A673 (cell line): ENCODE data around the gene CDK5RAP2. TPM values are rescaled to one million over a fixed set of nuclear protein-coding genes. Genes with fewer than 3 reads are reported as not detected.

Source experiments
- BruUV-seq: library from RNA; stranded (reverse); fragments of 400-500 nt; replicated peaks from 2 replicates; lab custom pipeline; 2021; lab: Mats Ljungman, UMichigan
- CTCF ChIA-PET: fragments of 300-600 bp; sonication (Branson Sonifier 250); formaldehyde crosslinking; loops from one replicate; lab custom pipeline; 2022; ENCODE audit warnings: antibody characterized with exemption; lab: Charles Lee
- POLR2A ChIA-PET: fragments of 300-600 bp; sonication (Branson Sonifier 250); formaldehyde crosslinking; loops from one replicate; lab custom pipeline; 2022; ENCODE audit warnings: antibody characterized with exemption; ENCODE audit not compliant: low non-redundant PET; lab: Charles Lee
- DNase-seq: peaks from one replicate; pipeline ENCODE4 v3.0.0-alpha.2; 2015; ENCODE audit warnings: low spot score
- H3K27ac ChIP-seq: fragments of 200-600 bp; sonication (generic); 2 replicates; pipeline ENCODE4 v1.5.1; 2016; ENCODE audit warnings: mixed run types, low read depth, mild to moderate bottlenecking, mixed read lengths, antibody characterized with exemption, low read length; ENCODE audit not compliant: poor library complexity, severe bottlenecking
- H3K27me3 ChIP-seq: fragments of 200-600 bp; sonication (generic); replicated peaks from 2 replicates; pipeline ENCODE4 v1.6.1; 2017; ENCODE audit warnings: mixed run types, low read depth, mild to moderate bottlenecking, mixed read lengths, antibody characterized with exemption, low read length; ENCODE audit not compliant: insufficient read depth, poor library complexity
- H3K36me3 ChIP-seq: fragments of 200-600 bp; sonication (generic); 2 replicates; pipeline ENCODE4 v1.6.1; 2016; ENCODE audit warnings: mixed run types, mild to moderate bottlenecking, mixed read lengths, antibody characterized with exemption, low read length; ENCODE audit not compliant: insufficient read depth, poor library complexity, severe bottlenecking
- H3K4me1 ChIP-seq: fragments of 200-600 bp; sonication (generic); 2 replicates; pipeline ENCODE4 v1.6.1; 2017; ENCODE audit warnings: mixed run types, mild to moderate bottlenecking, mixed read lengths, antibody characterized with exemption, low read length; ENCODE audit not compliant: insufficient read depth, poor library complexity, severe bottlenecking
- H3K4me3 ChIP-seq: fragments of 200-600 bp; sonication (generic); 2 replicates; pipeline ENCODE4 v1.5.1; 2016; ENCODE audit warnings: low read depth, mixed run types, mild to moderate bottlenecking, mixed read lengths, low read length; ENCODE audit not compliant: poor library complexity, severe bottlenecking
- H3K9me3 ChIP-seq: fragments of 200-600 bp; sonication (generic); 2 replicates; pipeline ENCODE4 v1.6.1; 2016; ENCODE audit warnings: mixed run types, low read depth, mild to moderate bottlenecking, mixed read lengths, antibody characterized with exemption, low read length; ENCODE audit not compliant: poor library complexity, severe bottlenecking
- CTCF ChIP-seq: fragments of 300-800, 200-600 bp; sonication (generic); conservative IDR thresholded peaks from 2 replicates; pipeline ENCODE4 v1.5.1; 2017; ENCODE audit warnings: low read depth, mild to moderate bottlenecking, antibody characterized with exemption, low read length, moderate library complexity, mixed read lengths
- EZH2 ChIP-seq: fragments of 200-600 bp; sonication (generic); IDR thresholded peaks from 2 replicates; pipeline ENCODE4 v1.6.1; 2017; ENCODE audit warnings: borderline replicate concordance, low read depth, mild to moderate bottlenecking, mixed read lengths, antibody characterized with exemption, low read length; ENCODE audit not compliant: poor library complexity, severe bottlenecking
- intact Hi-C: fragments of 100-400 bp; cut with micrococcal nuclease; formaldehyde crosslinking; loops from one replicate; pipeline ENCODE4 v1.10.0; 2022; ENCODE audit not compliant: unreplicated experiment
- total RNA-seq: library from RNA; stranded (reverse); gene quantifications from 2 replicates; pipeline ENCODE4 v1.2.3, GENCODE V29; 2021

Gene CDK5RAP2
- total RNA-seq, 1 experiment from 2014 or later = 94.5 TPM

DNA sequence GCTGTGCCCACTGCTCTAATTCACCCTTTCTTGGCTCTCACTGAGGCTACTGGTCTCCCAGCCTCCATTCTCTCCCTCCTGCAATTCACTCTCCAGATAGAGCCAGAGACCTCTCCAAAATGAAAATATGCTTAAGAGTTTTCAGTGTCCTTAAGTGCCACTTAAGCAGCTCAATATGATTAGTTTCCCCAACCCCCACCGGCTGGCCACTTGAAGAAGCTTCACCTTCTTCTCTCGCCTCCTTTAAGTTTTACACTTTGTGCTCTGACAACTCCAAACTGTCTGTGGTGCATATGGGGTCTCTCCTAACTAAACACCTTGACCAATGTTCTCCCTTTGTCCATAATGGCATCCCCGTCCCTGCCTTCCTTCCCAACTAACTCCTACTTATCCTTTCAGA is 53.4 kb downstream of the CDK5RAP2 start:
- CTCF ChIA-PET = no interaction called here
- TF ChIP-seq CTCF (no peak), EZH2 (no peak)
- intact Hi-C loops = no loop called here
- POLR2A ChIA-PET = no interaction called here
- Histone ChIP-seq H3K27me3 (no peaks in the 10 kb centered on the region), H3K4me3 (no peak overlapping the region), H3K27ac (no peak overlapping the region), H3K4me1 (no peaks in the 10 kb centered on the region), H3K9me3 (no peaks in the 10 kb centered on the region), H3K36me3 (peaks cover 74% of the 10 kb centered on the region)
- DNase-seq = no peak
- BruUV-seq = no TSS peak

GRCh38 chr9:120524863-120525262 is 55.1 kb downstream of the CDK5RAP2 start:
- Histone ChIP-seq H3K4me3 (no peak overlapping the region), H3K36me3 (peaks cover 71% of the 10 kb centered on the region), H3K9me3 (no peaks in the 10 kb centered on the region), H3K27me3 (no peaks in the 10 kb centered on the region), H3K27ac (no peak overlapping the region), H3K4me1 (no peaks in the 10 kb centered on the region)
- BruUV-seq = no TSS peak
- TF ChIP-seq CTCF (no peak), EZH2 (no peak)
- CTCF ChIA-PET = no interaction called here
- intact Hi-C loops = no loop called here
- POLR2A ChIA-PET = no interaction called here
- no peak for DNase-seq

GRCh38 chr9:120524038-120524437 is 55.9 kb downstream of the CDK5RAP2 start:
- DNase-seq = no peak
- POLR2A ChIA-PET = no interaction called here
- H3K36me3 ChIP-seq = peaks cover 70% of the 10 kb centered on the region

More at GRCh38 chr9:120524038-120524437, 55.9 kb downstream of the CDK5RAP2 start:
- Histone ChIP-seq H3K27me3 (no peaks in the 10 kb centered on the region), H3K9me3 (no peaks in the 10 kb centered on the region), H3K4me1 (no peaks in the 10 kb centered on the region), H3K4me3 (no peak overlapping the region), H3K27ac (no peak overlapping the region)
- TF ChIP-seq EZH2 (no peak), CTCF (no peak)
- CTCF ChIA-PET = no interaction called here
- intact Hi-C loops = no loop called here
- no TSS peak for BruUV-seq
